Sigmoid colon (tissue), 4 donors: ENCODE data around the gene IRF2BPL.

Experiments used
- POLR2A ChIP-seq, 2 donors: fragments of 450-650 bp; IDR thresholded peaks; one replicate each; pipeline ENCODE4 v1.6.1; 2016; ENCODE audit warnings: antibody characterized with exemption in 2 of 2, mild to moderate bottlenecking in 2 of 2, moderate library complexity in 2 of 2
- POLR2AphosphoS5 ChIP-seq, 4 donors: sonication (generic); formaldehyde crosslinking; IDR thresholded peaks; one replicate each; pipeline ENCODE4 v1.6.1; 2017; ENCODE audit warnings: antibody characterized with exemption in 4 of 4
- TF ChIP-seq, protein P1 (sequence below), 4 experiments: fragments of 450-650 bp in 3 of 4; fragments of 200-600 bp in 1 of 4; IDR thresholded peaks; one replicate each; pipeline ENCODE4 v1.5.1; 2016 to 2019; ENCODE audit warnings: antibody characterized with exemption in 4 of 4, mild to moderate bottlenecking in 3 of 4, moderate library complexity in 2 of 4

DNA sequence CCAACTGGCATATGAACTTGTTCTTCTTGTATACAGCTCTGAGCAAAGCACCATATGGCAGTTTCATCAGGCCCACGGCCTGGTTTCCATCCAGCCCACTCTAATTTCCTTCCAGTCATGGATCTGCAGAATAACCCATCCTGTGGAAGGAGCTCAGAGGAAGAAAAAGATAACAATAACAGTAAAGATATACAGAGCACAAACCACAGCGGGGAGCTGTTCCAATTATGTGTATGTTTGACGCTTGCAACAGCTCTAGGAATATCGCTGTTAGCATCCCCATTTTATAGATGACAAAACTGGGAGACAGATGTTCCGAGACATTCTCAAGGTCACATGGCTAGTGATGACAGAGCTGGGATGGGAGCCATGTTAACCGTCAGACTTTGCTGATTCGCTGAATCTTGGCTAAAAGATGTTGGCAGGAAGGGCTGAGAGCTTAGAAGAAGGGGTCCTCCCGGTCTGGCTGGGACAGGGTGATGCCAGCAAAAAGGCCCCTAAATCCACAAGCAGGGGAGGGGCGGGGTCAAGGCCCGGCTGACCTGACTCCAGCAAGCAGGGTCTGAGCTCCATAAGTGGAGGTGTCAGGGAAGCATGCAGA lies 35.2 kb upstream of the IRF2BPL start:
- TF ChIP-seq, protein P1, sequence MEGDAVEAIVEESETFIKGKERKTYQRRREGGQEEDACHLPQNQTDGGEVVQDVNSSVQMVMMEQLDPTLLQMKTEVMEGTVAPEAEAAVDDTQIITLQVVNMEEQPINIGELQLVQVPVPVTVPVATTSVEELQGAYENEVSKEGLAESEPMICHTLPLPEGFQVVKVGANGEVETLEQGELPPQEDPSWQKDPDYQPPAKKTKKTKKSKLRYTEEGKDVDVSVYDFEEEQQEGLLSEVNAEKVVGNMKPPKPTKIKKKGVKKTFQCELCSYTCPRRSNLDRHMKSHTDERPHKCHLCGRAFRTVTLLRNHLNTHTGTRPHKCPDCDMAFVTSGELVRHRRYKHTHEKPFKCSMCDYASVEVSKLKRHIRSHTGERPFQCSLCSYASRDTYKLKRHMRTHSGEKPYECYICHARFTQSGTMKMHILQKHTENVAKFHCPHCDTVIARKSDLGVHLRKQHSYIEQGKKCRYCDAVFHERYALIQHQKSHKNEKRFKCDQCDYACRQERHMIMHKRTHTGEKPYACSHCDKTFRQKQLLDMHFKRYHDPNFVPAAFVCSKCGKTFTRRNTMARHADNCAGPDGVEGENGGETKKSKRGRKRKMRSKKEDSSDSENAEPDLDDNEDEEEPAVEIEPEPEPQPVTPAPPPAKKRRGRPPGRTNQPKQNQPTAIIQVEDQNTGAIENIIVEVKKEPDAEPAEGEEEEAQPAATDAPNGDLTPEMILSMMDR (IDR thresholded peaks at IDR 0.05), result no peak
- TF ChIP-seq POLR2A (IDR thresholded peaks at IDR 0.05) (no peak), POLR2AphosphoS5 (IDR thresholded peaks at IDR 0.05) (no peak)
